Panc1 (cell line): ENCODE data around the gene LPAR3.

ENCODE experiments used
- POLR2AphosphoS5 ChIP-seq: IDR thresholded peaks from 2 replicates; pipeline ENCODE4 v1.6.1; 2012; ENCODE audit warnings: mild to moderate bottlenecking, low read depth, low read length, moderate library complexity
- TCF7L2 ChIP-seq: IDR thresholded peaks from 2 replicates; pipeline ENCODE4 v1.6.1; 2011; ENCODE audit warnings: mild to moderate bottlenecking, low read depth, low read length, inconsistent platforms
- TF ChIP-seq, protein P1 (sequence below): fragments of 450-650 bp; IDR thresholded peaks from 2 replicates; pipeline ENCODE4 v1.5.1; 2017; ENCODE audit warnings: mild to moderate bottlenecking

DNA sequence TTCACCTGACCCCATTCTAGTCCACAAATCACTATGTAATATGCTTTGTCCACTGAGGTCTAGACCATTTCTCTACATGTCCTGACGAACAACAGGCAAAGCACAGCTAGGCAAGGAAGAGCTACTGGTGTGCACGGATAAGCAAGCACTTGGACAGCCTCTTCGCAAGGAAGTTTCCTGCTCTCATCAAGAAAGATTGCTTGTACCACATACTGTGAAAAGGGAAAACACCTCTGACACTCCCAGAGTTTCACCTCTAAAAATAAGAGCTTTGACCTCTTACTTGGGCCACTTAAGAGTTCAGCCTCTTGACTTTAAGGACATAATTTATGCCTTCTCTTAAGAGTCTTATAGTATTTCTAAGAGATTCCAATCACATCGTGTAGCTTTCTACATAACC lies 36.0 kb upstream of the LPAR3 start:
- TF ChIP-seq, protein P1, sequence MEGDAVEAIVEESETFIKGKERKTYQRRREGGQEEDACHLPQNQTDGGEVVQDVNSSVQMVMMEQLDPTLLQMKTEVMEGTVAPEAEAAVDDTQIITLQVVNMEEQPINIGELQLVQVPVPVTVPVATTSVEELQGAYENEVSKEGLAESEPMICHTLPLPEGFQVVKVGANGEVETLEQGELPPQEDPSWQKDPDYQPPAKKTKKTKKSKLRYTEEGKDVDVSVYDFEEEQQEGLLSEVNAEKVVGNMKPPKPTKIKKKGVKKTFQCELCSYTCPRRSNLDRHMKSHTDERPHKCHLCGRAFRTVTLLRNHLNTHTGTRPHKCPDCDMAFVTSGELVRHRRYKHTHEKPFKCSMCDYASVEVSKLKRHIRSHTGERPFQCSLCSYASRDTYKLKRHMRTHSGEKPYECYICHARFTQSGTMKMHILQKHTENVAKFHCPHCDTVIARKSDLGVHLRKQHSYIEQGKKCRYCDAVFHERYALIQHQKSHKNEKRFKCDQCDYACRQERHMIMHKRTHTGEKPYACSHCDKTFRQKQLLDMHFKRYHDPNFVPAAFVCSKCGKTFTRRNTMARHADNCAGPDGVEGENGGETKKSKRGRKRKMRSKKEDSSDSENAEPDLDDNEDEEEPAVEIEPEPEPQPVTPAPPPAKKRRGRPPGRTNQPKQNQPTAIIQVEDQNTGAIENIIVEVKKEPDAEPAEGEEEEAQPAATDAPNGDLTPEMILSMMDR: no peak
- TF ChIP-seq POLR2AphosphoS5 (no peak), TCF7L2 (no peak)
